GM23338 (cell line): ENCODE results near the gene ARL11.

ENCODE experiments used
- CREB1 ChIP-seq: fragments of 250-450 bp; sonication (Bioruptor Pico); IDR thresholded peaks from 2 replicates; pipeline ENCODE4 v1.5.0; 2020; ENCODE audit warnings: low read depth, mild to moderate bottlenecking, moderate library complexity
- CTCF ChIP-seq, 2 experiments: fragments of 200-600 bp in 1 of 2; sonication (generic) in 1 of 2; conservative IDR thresholded peaks; 2 replicates each; pipeline versions ENCODE4 v1.5.1 to v1.6.1; 2016 to 2017; ENCODE audit warnings: antibody characterized with exemption in 2 of 2, low read depth in 2 of 2, mild to moderate bottlenecking in 2 of 2, moderate library complexity in 1 of 2
- EZH2 ChIP-seq: fragments of 200-600 bp; sonication (generic); IDR thresholded peaks from one replicate; pipeline ENCODE4 v1.8.0; 2017; ENCODE audit warnings: antibody characterized with exemption, mild to moderate bottlenecking, low read depth; ENCODE audit not compliant: unreplicated experiment
- EZH2phosphoT487 ChIP-seq: fragments of 200-600 bp; sonication (generic); IDR thresholded peaks from one replicate; pipeline ENCODE4 v1.8.1; 2018; ENCODE audit warnings: antibody characterized with exemption; ENCODE audit not compliant: unreplicated experiment
- JUNB ChIP-seq: IDR thresholded peaks from one replicate; pipeline ENCODE4 v1.6.1; 2016; ENCODE audit warnings: antibody characterized with exemption; ENCODE audit not compliant: unreplicated experiment
- NANOG ChIP-seq: IDR thresholded peaks from 2 replicates; pipeline ENCODE4 v1.6.1; 2016; ENCODE audit warnings: antibody characterized with exemption, borderline replicate concordance
- POLR2AphosphoS5 ChIP-seq: IDR thresholded peaks from 2 replicates; pipeline ENCODE4 v1.6.1; 2016; ENCODE audit warnings: antibody characterized with exemption, low read depth
- REST ChIP-seq: IDR thresholded peaks from one replicate; pipeline ENCODE4 v1.6.1; 2018; ENCODE audit warnings: antibody characterized with exemption; ENCODE audit not compliant: unreplicated experiment
- ZNF114 ChIP-seq: fragments of 250-450 bp; sonication (Bioruptor Pico); IDR thresholded peaks from 2 replicates; pipeline ENCODE4 v1.5.0; 2020; ENCODE audit warnings: mild to moderate bottlenecking, moderate library complexity
- ZNF331 ChIP-seq: fragments of 250-450 bp; sonication (Bioruptor Pico); IDR thresholded peaks from 2 replicates; pipeline ENCODE4 v1.5.0; 2020; ENCODE audit warnings: low read depth, mild to moderate bottlenecking, moderate library complexity
- TF ChIP-seq, protein P1 (sequence below): fragments of 250-450 bp; sonication (Bioruptor Pico); IDR thresholded peaks from 2 replicates; pipeline ENCODE4 v1.5.0; 2020; ENCODE audit warnings: mild to moderate bottlenecking, moderate library complexity
- TF ChIP-seq, protein P2 (sequence below): IDR thresholded peaks from 2 replicates; pipeline ENCODE4 v1.6.1; 2016; ENCODE audit warnings: antibody characterized with exemption

DNA sequence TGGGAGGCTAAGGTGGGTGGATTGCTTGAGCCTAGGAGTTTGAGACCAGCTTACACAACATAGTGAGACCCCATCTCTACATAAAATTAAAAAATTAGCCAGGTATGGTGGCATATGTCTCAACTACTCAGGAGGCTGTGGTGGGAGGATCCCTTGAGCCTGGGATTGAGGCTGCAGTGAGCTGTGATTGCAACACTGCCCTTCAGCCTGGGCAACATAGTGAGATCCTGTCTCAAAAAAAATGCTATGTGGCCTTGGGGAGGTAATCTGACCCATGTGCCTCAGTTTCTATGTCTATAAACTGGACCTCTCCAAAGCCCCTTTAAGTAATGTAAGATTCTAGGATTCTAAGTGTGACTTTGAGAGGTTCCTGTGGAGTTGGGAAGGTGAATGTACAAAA lies 25.2 kb downstream of the ARL11 start:
- TF ChIP-seq POLR2AphosphoS5 (no peak), EZH2 (no peak), CTCF (conservative IDR thresholded peaks at IDR 0.05; ENCODE audit: low read depth in 2 of 2) (no peak), REST (no peak), EZH2phosphoT487 (no peak), CREB1 (CRISPR knock-in tag) (no peak), JUNB (no peak), ZNF114 (CRISPR knock-in tag) (no peak), ZNF331 (no peak), NANOG (no peak)
- TF ChIP-seq, protein P1, sequence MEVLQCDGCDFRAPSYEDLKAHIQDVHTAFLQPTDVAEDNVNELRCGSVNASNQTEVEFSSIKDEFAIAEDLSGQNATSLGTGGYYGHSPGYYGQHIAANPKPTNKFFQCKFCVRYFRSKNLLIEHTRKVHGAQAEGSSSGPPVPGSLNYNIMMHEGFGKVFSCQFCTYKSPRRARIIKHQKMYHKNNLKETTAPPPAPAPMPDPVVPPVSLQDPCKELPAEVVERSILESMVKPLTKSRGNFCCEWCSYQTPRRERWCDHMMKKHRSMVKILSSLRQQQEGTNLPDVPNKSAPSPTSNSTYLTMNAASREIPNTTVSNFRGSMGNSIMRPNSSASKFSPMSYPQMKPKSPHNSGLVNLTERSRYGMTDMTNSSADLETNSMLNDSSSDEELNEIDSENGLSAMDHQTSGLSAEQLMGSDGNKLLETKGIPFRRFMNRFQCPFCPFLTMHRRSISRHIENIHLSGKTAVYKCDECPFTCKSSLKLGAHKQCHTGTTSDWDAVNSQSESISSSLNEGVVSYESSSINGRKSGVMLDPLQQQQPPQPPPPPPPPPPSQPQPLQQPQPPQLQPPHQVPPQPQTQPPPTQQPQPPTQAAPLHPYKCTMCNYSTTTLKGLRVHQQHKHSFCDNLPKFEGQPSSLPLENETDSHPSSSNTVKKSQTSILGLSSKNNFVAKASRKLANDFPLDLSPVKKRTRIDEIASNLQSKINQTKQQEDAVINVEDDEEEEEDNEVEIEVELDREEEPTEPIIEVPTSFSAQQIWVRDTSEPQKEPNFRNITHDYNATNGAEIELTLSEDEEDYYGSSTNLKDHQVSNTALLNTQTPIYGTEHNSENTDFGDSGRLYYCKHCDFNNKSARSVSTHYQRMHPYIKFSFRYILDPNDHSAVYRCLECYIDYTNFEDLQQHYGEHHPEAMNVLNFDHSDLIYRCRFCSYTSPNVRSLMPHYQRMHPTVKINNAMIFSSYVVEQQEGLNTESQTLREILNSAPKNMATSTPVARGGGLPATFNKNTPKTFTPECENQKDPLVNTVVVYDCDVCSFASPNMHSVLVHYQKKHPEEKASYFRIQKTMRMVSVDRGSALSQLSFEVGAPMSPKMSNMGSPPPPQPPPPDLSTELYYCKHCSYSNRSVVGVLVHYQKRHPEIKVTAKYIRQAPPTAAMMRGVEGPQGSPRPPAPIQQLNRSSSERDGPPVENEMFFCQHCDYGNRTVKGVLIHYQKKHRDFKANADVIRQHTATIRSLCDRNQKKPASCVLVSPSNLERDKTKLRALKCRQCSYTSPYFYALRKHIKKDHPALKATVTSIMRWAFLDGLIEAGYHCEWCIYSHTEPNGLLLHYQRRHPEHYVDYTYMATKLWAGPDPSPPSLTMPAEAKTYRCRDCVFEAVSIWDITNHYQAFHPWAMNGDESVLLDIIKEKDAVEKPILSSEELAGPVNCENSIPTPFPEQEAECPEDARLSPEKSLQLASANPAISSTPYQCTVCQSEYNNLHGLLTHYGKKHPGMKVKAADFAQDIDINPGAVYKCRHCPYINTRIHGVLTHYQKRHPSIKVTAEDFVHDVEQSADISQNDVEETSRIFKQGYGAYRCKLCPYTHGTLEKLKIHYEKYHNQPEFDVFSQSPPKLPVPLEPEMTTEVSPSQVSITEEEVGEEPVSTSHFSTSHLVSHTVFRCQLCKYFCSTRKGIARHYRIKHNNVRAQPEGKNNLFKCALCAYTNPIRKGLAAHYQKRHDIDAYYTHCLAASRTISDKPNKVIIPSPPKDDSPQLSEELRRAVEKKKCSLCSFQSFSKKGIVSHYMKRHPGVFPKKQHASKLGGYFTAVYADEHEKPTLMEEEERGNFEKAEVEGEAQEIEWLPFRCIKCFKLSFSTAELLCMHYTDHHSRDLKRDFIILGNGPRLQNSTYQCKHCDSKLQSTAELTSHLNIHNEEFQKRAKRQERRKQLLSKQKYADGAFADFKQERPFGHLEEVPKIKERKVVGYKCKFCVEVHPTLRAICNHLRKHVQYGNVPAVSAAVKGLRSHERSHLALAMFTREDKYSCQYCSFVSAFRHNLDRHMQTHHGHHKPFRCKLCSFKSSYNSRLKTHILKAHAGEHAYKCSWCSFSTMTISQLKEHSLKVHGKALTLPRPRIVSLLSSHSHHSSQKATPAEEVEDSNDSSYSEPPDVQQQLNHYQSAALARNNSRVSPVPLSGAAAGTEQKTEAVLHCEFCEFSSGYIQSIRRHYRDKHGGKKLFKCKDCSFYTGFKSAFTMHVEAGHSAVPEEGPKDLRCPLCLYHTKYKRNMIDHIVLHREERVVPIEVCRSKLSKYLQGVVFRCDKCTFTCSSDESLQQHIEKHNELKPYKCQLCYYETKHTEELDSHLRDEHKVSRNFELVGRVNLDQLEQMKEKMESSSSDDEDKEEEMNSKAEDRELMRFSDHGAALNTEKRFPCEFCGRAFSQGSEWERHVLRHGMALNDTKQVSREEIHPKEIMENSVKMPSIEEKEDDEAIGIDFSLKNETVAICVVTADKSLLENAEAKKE (CRISPR knock-in tag), result no peak
- TF ChIP-seq, protein P2, sequence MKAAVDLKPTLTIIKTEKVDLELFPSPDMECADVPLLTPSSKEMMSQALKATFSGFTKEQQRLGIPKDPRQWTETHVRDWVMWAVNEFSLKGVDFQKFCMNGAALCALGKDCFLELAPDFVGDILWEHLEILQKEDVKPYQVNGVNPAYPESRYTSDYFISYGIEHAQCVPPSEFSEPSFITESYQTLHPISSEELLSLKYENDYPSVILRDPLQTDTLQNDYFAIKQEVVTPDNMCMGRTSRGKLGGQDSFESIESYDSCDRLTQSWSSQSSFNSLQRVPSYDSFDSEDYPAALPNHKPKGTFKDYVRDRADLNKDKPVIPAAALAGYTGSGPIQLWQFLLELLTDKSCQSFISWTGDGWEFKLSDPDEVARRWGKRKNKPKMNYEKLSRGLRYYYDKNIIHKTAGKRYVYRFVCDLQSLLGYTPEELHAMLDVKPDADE, result no peak
